Activated naive CD4-positive, alpha-beta T cell treated with anti-CD3 and anti-CD28 coated beads, Interleukin-2, amount 50 U/mL, for 72 hours (primary cell): ENCODE measurements around the gene LRRC36. TPM values are rescaled to one million over a fixed set of nuclear protein-coding genes. Genes with fewer than 3 reads are reported as not detected.

Experiments used
- ATAC-seq, 2 donors: fragments of 150-1000 bp; cut with Tn5 transposase; 2 replicates each; pipeline ENCODE4 v1.10.0; 2021; ENCODE audit warnings: mild to moderate bottlenecking in 2 of 2, moderate library complexity in 2 of 2
- DNase-seq, 2 donors: peaks; one replicate each; pipeline ENCODE4 v3.0.0; 2021 to 2022; ENCODE audit warnings: low spot score in 2 of 2
- H3K27ac Mint-ChIP-seq, 2 donors: one replicate each; pipeline ENCODE4 v1.8.0; 2022; ENCODE audit warnings: mild to moderate bottlenecking in 2 of 2, mixed read lengths in 2 of 2
- H3K36me3 Mint-ChIP-seq, 2 donors: one replicate each; pipeline ENCODE4 v1.8.0; 2022; ENCODE audit warnings: mixed read lengths in 2 of 2
- H3K9me3 Mint-ChIP-seq, 2 donors: one replicate each; pipeline ENCODE4 v1.8.0; 2022; ENCODE audit warnings: mixed read lengths in 2 of 2
- total RNA-seq, 2 donors: library from RNA; stranded (reverse); gene quantifications; one replicate each; pipeline ENCODE4 v1.2.3, GENCODE V29; 2022

Gene LRRC36
- total RNA-seq, 2 donors from 2014 or later: 0.57 to 1.9 TPM

GRCh38 chr16:67392301-67393059, 65.9 kb downstream of the LRRC36 start:
- ATAC-seq: no peak

GRCh38 chr16:67393111-67393787, 66.6 kb downstream of the LRRC36 start, which contains the start of gene TPPP3:
TSS of gene TPPP3 (minus strand) at chr16:67393498. CDS start at chr16:67391111, 2,387 bp downstream.
- no peaks in the 10 kb centered on the region for H3K36me3 Mint-ChIP-seq
- H3K9me3 Mint-ChIP-seq: no peaks in the 10 kb centered on the region
- H3K27ac Mint-ChIP-seq: peak within 1 kb of the TSS; percentile 47 to 73
- DNase-seq (peak in 1 of 2 donors; percentile 37), ATAC-seq (peak; percentile 53 to 79)

More at GRCh38 chr16:67392301-67393059, 65.9 kb downstream of the LRRC36 start:
- peak overlapping the region in 1 of 2 donors; percentile 47 for H3K27ac Mint-ChIP-seq
- DNase-seq: no peak
- no peaks in the 10 kb centered on the region for H3K36me3 Mint-ChIP-seq
- H3K9me3 Mint-ChIP-seq: no peaks in the 10 kb centered on the region

GRCh38 chr16:67393788-67394154, 67.2 kb downstream of the LRRC36 start:
- no peaks in the 10 kb centered on the region for H3K9me3 Mint-ChIP-seq
- ATAC-seq: peak; percentile 12 to 20
- no peak for DNase-seq
- H3K36me3 Mint-ChIP-seq: no peaks in the 10 kb centered on the region
- no peak overlapping the region for H3K27ac Mint-ChIP-seq

- ATAC-seq (peak in 1 of 2 donors; percentile 15), DNase-seq (no peak)
- Mint-ChIP-seq H3K36me3 (no peaks in the 10 kb centered on the region), H3K9me3 (no peaks in the 10 kb centered on the region), H3K27ac (peak overlapping the region in 1 of 2 donors; percentile 73)
These were observed 67.8 kb downstream of the LRRC36 start for GRCh38 chr16:67394155-67395104.

- ATAC-seq (no peak), DNase-seq (no peak)
- Mint-ChIP-seq H3K36me3 (no peaks in the 10 kb centered on the region), H3K9me3 (no peaks in the 10 kb centered on the region), H3K27ac (no peak overlapping the region)
These were observed 68.5 kb downstream of the LRRC36 start for GRCh38 chr16:67395105-67395457.

GRCh38 chr16:67395458-67396158, 69.0 kb downstream of the LRRC36 start:
- Mint-ChIP-seq H3K27ac (no peak overlapping the region), H3K9me3 (no peaks in the 10 kb centered on the region), H3K36me3 (no peaks in the 10 kb centered on the region)
- no peak for ATAC-seq
- no peak for DNase-seq

GRCh38 chr16:67396159-67397035, 69.8 kb downstream of the LRRC36 start:
- H3K27ac Mint-ChIP-seq: no peak overlapping the region
- no peaks in the 10 kb centered on the region for H3K36me3 Mint-ChIP-seq
- no peaks in the 10 kb centered on the region for H3K9me3 Mint-ChIP-seq
- ATAC-seq (no peak), DNase-seq (no peak)

- Mint-ChIP-seq H3K36me3 (no peaks in the 10 kb centered on the region), H3K9me3 (no peaks in the 10 kb centered on the region), H3K27ac (no peak overlapping the region)
- DNase-seq (no peak), ATAC-seq (no peak)
These were observed 70.6 kb downstream of the LRRC36 start for GRCh38 chr16:67397036-67397801.

GRCh38 chr16:67397812-67398545, 71.4 kb downstream of the LRRC36 start:
- Mint-ChIP-seq H3K36me3 (no peaks in the 10 kb centered on the region), H3K27ac (no peak overlapping the region), H3K9me3 (no peaks in the 10 kb centered on the region)
- DNase-seq: no peak
- ATAC-seq: no peak

GRCh38 chr16:67398546-67399217, 72.1 kb downstream of the LRRC36 start:
- DNase-seq: no peak
- no peaks in the 10 kb centered on the region for H3K36me3 Mint-ChIP-seq
- no peak for ATAC-seq
- no peak overlapping the region for H3K27ac Mint-ChIP-seq
- H3K9me3 Mint-ChIP-seq: no peaks in the 10 kb centered on the region

- H3K36me3 Mint-ChIP-seq: no peaks in the 10 kb centered on the region
- ATAC-seq (peak; percentile 84 to 93), DNase-seq (peak in 1 of 2 donors; percentile 80)
- no peaks in the 10 kb centered on the region for H3K9me3 Mint-ChIP-seq
- H3K27ac Mint-ChIP-seq: no peak overlapping the region
These were observed 72.7 kb downstream of the LRRC36 start for GRCh38 chr16:67399218-67399733.

- H3K9me3 Mint-ChIP-seq: no peaks in the 10 kb centered on the region
- no peaks in the 10 kb centered on the region for H3K36me3 Mint-ChIP-seq
- no peak for DNase-seq
- ATAC-seq: no peak
- no peak overlapping the region for H3K27ac Mint-ChIP-seq
These were observed 73.4 kb downstream of the LRRC36 start for GRCh38 chr16:67399749-67400704.

- Mint-ChIP-seq H3K36me3 (no peaks in the 10 kb centered on the region), H3K9me3 (no peaks in the 10 kb centered on the region), H3K27ac (peak overlapping the region in 1 of 2 donors; percentile 50)
- DNase-seq (no peak), ATAC-seq (no peak)
These were observed 74.3 kb downstream of the LRRC36 start for GRCh38 chr16:67400901-67401300.
